HG03039 (cell line): Measurements from ENCODE around the gene VEGFC.

Source experiments
- ATAC-seq: cut with Tn5 transposase; IDR thresholded peaks from one replicate; pipeline ENCODE4 v1.9.1; 2021; ENCODE audit warnings: mild to moderate bottlenecking, moderate library complexity; ENCODE audit not compliant: unreplicated experiment

VEGFC gene

GRCh38 chr4:176767183-176767582, 25.5 kb downstream of the VEGFC start:
- no peak for ATAC-seq

- no peak for ATAC-seq
These were observed 29.9 kb downstream of the VEGFC start for GRCh38 chr4:176762661-176763308.

DNA sequence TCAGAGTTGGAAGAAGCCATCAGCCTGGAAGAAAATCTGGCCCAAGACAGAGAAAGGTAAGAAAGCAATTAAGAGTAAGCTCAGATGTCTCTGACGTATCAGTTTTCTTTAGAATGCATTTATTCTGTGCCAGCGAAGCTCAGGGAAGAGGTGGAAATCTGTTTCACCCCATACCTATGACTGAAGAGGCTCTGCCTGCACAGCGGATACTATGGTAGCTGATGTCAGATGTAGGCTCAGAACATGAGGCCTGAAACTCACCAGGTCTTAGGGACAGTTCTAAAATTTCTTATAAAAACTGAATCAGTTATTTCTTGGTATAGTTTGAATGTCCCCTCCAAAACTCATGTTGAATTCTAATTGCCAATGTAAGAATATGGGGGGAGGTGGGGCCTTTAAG, 30.9 kb downstream of the VEGFC start:
- ATAC-seq, result no peak

GRCh38 chr4:176760471-176760870, 32.3 kb downstream of the VEGFC start:
- no peak for ATAC-seq

DNA sequence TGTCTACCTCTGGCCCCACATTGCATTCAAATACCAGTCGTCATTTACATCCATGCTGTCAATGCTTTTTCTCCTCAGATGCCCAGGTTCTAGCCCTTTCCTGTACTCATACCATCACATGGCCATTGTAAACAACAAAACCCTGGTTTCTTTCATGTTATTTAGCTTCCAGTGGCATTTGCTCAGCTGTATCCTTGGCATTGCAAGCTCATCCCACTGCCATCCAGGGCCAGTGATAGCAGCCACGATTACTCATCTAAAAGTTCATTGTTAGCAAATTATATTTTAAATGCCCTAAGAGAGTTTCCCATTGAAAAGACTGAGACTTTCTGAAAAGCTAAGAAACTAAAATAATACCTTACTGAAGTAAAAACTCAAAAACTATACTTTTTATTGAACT, 34.0 kb downstream of the VEGFC start:
- ATAC-seq, result no peak

GRCh38 chr4:176758323-176758722, 34.4 kb downstream of the VEGFC start:
- ATAC-seq, result no peak

DNA sequence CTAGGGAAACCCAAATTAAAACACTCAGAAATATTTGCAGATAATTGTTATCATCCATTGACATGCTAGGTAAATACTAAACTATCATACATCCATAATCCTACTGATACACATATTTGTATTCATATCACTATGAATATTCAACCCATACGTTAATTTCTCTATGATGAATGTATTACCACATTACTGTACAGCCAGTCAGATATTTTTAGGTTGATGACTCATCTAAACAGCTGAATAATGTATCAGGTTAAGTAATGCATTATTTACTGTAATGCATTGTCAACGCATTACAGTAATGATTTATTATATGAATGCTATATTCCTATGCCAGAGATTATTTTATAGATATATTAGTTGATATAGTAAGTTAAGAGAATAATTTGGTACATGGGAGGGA, 37.1 kb downstream of the VEGFC start:
- ATAC-seq, result no peak

DNA sequence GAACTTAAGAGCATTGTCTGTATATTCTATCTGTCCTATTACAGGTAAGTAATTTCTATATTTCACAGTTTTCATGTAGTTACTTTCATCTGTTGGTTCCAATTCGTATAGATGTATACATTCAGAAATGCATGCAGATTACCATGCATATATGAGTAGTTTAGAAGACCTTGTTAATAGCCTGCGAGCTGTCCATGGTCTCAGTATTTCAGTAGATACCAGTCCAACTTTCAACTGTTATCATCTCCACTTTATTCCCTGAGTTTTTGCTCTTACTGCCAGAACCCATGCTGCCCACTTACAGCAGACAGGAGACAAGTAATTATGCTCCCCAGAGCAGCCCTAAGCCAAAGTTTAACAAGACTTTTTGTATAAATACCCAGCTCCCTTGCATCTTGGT, 37.7 kb downstream of the VEGFC start:
- ATAC-seq, result no peak

DNA sequence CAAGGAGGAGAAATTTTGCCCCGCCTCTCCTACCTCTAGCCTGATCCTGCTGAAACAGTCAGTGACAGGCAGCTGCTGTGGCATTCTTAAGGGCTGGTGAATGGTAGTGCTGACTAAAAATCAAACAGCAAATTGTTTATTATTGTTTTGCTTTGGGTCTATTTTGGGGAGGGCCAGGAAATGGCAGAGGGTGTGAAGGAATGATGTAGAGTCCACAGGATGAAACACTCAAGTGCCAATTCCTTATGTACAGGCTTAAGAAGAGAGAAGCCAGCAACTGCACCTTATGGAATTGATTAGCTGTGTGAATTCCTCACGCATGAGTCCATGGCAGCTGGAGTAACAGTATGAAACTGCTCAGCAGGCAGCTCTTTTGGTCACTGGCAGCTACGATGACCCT, 39.7 kb downstream of the VEGFC start:
- no peak for ATAC-seq

- ATAC-seq, result no peak
These were observed 40.5 kb downstream of the VEGFC start for GRCh38 chr4:176752191-176752749.

DNA sequence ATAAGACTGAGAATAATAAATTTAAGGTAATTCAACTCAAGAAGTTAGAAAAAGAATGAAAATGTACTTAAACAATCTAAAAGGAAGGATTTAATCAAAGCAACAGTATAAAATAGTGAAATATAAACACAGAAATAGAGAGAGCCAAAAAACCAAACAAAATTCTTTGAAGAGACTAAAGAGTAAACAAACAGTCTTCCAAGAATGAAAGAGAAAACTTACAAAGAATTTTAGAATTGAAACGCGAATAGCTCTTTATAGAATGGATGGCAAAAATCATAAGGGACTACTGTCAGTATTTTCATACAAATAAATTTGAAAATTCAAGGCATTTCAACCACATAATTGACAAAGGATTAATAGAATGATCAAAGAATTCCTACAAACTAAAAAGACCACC, 41.7 kb downstream of the VEGFC start:
- ATAC-seq, result no peak

DNA sequence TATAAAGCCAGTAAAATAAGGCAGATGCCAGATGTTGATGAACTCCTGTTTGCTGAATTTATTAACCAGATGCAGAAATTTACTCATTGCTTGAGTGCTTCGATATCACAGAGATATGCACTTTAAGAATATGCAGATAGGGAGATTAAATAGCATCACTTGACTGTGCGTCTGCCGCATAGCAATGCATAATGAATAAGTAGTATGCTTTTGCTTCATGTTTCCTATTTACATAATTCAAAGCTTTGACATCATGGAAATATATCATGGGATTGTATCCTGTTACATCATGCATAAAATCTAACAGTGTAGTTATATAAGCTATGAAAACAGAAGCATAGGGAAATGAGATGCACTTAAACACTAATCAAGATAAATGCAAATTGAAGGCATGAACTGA, 45.9 kb downstream of the VEGFC start:
- no peak for ATAC-seq

DNA sequence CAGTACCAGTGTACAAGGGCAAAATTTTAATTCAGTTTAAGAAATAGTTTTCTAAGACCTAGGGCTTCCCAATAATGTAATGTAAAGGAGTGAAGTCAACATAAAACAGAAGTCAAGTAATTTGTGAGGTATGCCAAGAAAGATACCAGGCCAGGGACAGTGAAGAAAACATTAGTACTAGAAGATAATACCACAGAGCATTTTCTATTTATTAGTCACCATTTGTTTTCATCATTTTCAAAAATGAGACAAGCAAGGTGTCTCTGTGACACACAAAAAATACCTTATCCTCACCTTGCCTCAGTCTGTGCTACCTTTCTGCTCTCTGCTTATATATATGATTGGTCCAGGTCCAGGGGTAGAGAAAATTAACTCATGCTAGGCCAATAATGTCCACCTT, 46.8 kb downstream of the VEGFC start:
- no peak for ATAC-seq

DNA sequence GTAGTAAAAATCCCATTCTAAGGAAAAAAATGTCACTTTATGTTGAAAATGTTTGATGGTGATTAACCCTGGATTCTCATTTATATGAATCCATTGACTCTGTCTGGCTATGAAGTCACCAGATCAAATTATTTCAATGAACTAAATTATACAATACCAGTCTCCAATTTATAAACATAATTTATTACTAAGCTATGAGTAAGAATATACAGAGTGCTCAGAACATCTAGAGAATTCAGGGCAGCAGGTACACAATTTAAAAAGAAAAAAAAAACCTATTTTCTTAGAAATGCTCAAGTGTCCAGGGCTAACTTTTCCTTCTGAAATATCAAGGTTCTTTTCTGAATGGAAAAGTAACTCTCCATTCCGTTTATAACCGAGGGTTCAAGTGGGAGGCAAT, 48.6 kb downstream of the VEGFC start:
- no peak for ATAC-seq

DNA sequence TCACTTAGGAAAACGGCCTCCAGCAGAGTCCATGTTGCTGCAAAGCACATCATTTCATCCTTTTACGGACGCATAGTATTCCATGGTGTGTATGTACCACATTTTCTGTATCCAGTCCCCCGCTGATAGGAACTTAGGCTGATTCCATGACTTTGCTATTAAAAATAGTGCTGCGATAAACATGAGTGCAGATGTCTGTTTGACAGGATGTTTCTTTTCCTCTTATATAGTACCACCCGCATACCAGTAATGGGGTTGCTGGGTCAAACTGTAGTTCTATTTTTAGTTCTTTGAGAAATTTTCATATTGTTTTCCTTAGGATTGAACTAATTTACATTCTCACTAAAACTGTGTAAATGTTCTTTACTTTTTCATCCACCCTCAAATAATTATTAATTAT, 50.5 kb downstream of the VEGFC start:
- ATAC-seq, result no peak

GRCh38 chr4:176741253-176741652, 51.5 kb downstream of the VEGFC start:
- ATAC-seq, result no peak

GRCh38 chr4:176735300-176735699, 57.4 kb downstream of the VEGFC start:
- ATAC-seq, result no peak

DNA sequence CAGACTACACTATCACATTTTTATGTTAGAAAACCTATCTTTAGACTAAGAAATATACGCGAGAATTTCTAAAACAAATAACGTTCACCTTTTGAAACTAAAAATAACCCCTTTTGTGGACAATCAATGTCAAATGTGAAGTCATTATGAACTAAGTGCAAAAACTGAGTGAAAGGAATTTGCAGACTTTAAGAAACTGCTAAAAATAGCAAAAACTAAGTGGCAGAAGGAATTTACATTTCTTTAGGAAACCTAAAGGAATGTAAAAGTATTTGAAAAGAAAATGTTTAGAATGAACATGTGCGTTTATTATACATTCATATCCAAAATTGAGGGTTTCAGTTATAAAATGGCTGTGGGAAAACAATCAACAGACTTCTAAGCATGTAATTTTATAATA, 58.3 kb downstream of the VEGFC start:
- no peak for ATAC-seq

DNA sequence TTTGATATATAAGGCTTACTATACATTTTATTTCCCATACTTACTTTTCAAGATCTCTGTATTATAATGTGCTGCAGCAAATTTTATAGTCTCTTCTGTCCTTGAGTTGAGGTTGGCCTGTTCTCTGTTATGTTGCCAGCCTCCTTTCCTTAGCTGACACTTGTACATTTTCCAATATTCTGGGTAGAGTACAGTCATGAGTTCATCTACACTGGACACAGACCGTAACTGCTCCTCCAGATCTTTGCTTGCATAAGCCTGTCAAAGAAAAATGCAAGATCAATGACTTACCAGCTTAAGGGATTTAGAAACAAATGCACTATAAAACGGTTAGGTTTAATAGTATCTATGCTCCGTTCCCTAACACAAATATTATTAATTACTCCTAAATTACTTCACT, 63.2 kb downstream of the VEGFC start:
- no peak for ATAC-seq

DNA sequence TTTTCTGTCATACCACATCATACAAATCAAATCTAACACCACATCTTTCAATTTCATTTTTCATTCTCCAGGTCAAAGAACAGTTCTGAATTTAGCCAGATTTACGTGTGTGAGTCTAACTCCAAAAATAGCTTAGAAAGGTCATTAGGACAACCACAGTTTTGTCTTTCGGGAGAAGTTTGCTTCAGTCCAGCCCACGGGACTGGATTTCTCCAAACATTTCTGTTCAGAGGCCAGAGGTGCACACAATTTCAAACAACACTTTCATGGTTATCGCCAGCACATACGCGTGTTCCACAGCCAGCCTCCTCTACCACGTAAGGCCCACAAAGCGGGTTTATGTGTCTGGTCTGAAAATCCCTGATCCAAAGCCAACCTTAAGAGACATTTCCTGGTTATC, 65.9 kb downstream of the VEGFC start:
- no peak for ATAC-seq

DNA sequence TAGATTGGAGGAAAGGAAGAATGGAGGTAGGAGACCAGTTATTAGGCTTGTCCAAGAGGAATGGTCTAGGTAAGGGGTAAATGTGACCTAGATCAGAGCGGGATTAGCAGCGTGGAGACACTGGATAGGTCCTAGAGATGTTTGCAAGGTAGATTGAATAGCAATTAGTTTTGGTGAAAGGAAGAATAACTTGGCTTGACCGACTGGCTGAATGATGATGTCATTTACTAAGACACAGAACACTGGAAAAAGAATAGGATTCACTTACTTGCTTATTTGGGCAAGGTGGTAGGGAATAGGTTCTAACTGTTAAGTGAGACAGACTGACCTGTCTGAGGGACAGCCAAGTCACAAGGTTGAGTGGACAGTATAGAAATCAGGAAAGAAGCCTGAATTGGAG, 71.3 kb downstream of the VEGFC start:
- no peak for ATAC-seq

DNA sequence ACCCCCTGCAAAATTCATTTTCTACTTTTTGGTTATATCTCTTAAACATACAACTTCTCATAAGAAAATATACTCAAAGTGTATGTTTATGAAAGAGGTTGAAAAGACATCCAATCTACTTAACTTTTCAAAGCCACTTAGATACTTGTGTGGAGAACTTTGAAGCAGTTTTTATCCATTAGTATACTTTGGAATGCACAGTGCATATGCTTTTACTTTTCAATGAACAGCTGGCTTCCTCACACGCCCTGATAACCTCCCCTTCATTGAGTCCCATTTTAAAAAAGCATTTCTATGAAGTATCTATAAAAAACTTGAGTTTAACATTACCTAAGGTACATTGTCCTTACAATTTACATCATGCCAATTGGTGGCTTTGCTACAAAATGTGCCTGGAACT, 73.8 kb downstream of the VEGFC start:
- no peak for ATAC-seq

- ATAC-seq, result no peak
These were observed 75.5 kb downstream of the VEGFC start for GRCh38 chr4:176717237-176717636.
